Astrocyte (in vitro differentiated cells and primary cell): ENCODE results near the gene POLR2E. TPM values are rescaled to one million over a fixed set of nuclear protein-coding genes. Genes with fewer than 3 reads are reported as not detected.

ENCODE experiments used
- DNase-seq: peaks from one replicate; pipeline ENCODE4 v3.0.0-alpha.2; 2010; ENCODE audit warnings: low read depth
- FAIRE-seq: peaks from 2 replicates; lab custom pipeline; 2011; peaks lifted over from hg19 to GRCh38; lab: Jason Lieb, UNC
- H2AFZ ChIP-seq: 2 replicates; pipeline ENCODE4 v1.6.0; 2012; ENCODE audit warnings: low read depth, low read length, inconsistent platforms
- H3K27ac ChIP-seq: 2 replicates; pipeline ENCODE4 v1.5.1; 2011; ENCODE audit warnings: low read depth, low read length, inconsistent platforms
- H3K27me3 ChIP-seq: 2 replicates; pipeline ENCODE4 v1.6.0; 2011; ENCODE audit warnings: low read length, inconsistent platforms; ENCODE audit not compliant: insufficient read depth
- H3K36me3 ChIP-seq: 2 replicates; pipeline ENCODE4 v1.5.1; 2011; ENCODE audit warnings: low read length, inconsistent platforms; ENCODE audit not compliant: insufficient read depth
- H3K4me1 ChIP-seq: 2 replicates; pipeline ENCODE4 v1.5.1; 2011; ENCODE audit warnings: low read length, inconsistent platforms; ENCODE audit not compliant: insufficient read depth
- H3K4me2 ChIP-seq: 2 replicates; pipeline ENCODE4 v1.6.0; 2012; ENCODE audit warnings: low read length, inconsistent platforms
- H3K4me3 ChIP-seq: 2 replicates; pipeline ENCODE4 v1.5.1; 2011; ENCODE audit warnings: low read depth, mild to moderate bottlenecking, low read length, inconsistent platforms; ENCODE audit not compliant: insufficient read depth
- H3K79me2 ChIP-seq: 2 replicates; pipeline ENCODE4 v1.6.0; 2012; ENCODE audit warnings: mild to moderate bottlenecking, low read length, inconsistent platforms; ENCODE audit not compliant: insufficient read depth
- H3K9ac ChIP-seq: 2 replicates; pipeline ENCODE4 v1.6.0; 2012; ENCODE audit warnings: mild to moderate bottlenecking, low read length, inconsistent platforms
- H3K9me3 ChIP-seq: 2 replicates; pipeline ENCODE4 v1.5.1; 2012; ENCODE audit warnings: low read depth, mild to moderate bottlenecking, low read length, inconsistent platforms; ENCODE audit not compliant: insufficient read depth
- H4K20me1 ChIP-seq: 2 replicates; pipeline ENCODE4 v1.6.0; 2012; ENCODE audit warnings: low read length, inconsistent platforms; ENCODE audit not compliant: insufficient read depth
- H3K27ac Mint-ChIP-seq: one replicate; pipeline ENCODE4 v1.8.0; 2021; ENCODE audit warnings: mild to moderate bottlenecking, mixed read lengths; ENCODE audit not compliant: unreplicated experiment
- H3K27me3 Mint-ChIP-seq: one replicate; pipeline ENCODE4 v1.8.0; 2021; ENCODE audit warnings: low read depth, mixed read lengths; ENCODE audit not compliant: unreplicated experiment
- H3K36me3 Mint-ChIP-seq: one replicate; pipeline ENCODE4 v1.8.0; 2021; ENCODE audit warnings: low read depth, mixed read lengths; ENCODE audit not compliant: unreplicated experiment
- H3K4me1 Mint-ChIP-seq: one replicate; pipeline ENCODE4 v1.8.0; 2021; ENCODE audit warnings: low read depth, mixed read lengths; ENCODE audit not compliant: unreplicated experiment
- H3K4me3 Mint-ChIP-seq: one replicate; pipeline ENCODE4 v1.8.0; 2021; ENCODE audit warnings: mild to moderate bottlenecking, moderate library complexity, mixed read lengths; ENCODE audit not compliant: unreplicated experiment
- H3K9me3 Mint-ChIP-seq: one replicate; pipeline ENCODE4 v1.8.0; 2021; ENCODE audit warnings: mild to moderate bottlenecking, mixed read lengths; ENCODE audit not compliant: unreplicated experiment
- EZH2 ChIP-seq: IDR thresholded peaks from 2 replicates; pipeline ENCODE4 v1.6.1; 2012; ENCODE audit warnings: mild to moderate bottlenecking, low read length, inconsistent platforms; ENCODE audit not compliant: insufficient read depth
- total RNA-seq: library from RNA; stranded (reverse); gene quantifications from 2 replicates; pipeline ENCODE4 v1.2.1, GENCODE V29; 2021
- TF ChIP-seq, protein P1 (sequence below): IDR thresholded peaks from 2 replicates; pipeline ENCODE4 v1.5.1; 2011; ENCODE audit warnings: low read depth, mild to moderate bottlenecking, inconsistent platforms, low read length, moderate library complexity; ENCODE audit not compliant: insufficient read depth

Gene POLR2E
- total RNA-seq, 1 donor from 2014 or later, result 207 TPM

- H2AFZ ChIP-seq, result no peak overlapping the region
- no peak overlapping the region for H3K9ac ChIP-seq
- peaks cover 29% of the 10 kb centered on the region for H3K36me3 Mint-ChIP-seq
- no peaks in the 10 kb centered on the region for H3K79me2 ChIP-seq
- peaks cover 3% of the 10 kb centered on the region for H3K36me3 ChIP-seq
- H3K9me3 Mint-ChIP-seq, result no peaks in the 10 kb centered on the region
- no peaks in the 10 kb centered on the region for H3K4me1 ChIP-seq
- H3K9me3 ChIP-seq, result no peaks in the 10 kb centered on the region
- H3K27me3 Mint-ChIP-seq, result no peaks in the 10 kb centered on the region
- peaks cover 35% of the 10 kb centered on the region for H4K20me1 ChIP-seq
- no peak overlapping the region for H3K4me3 Mint-ChIP-seq
- H3K27me3 ChIP-seq, result no peaks in the 10 kb centered on the region
- DNase-seq, result no peak
- H3K27ac Mint-ChIP-seq, result no peak overlapping the region
- peaks cover 2% of the 10 kb centered on the region for H3K4me1 Mint-ChIP-seq
- no peak overlapping the region for H3K27ac ChIP-seq
- TF ChIP-seq EZH2, result no peak
- TF ChIP-seq, protein P1, sequence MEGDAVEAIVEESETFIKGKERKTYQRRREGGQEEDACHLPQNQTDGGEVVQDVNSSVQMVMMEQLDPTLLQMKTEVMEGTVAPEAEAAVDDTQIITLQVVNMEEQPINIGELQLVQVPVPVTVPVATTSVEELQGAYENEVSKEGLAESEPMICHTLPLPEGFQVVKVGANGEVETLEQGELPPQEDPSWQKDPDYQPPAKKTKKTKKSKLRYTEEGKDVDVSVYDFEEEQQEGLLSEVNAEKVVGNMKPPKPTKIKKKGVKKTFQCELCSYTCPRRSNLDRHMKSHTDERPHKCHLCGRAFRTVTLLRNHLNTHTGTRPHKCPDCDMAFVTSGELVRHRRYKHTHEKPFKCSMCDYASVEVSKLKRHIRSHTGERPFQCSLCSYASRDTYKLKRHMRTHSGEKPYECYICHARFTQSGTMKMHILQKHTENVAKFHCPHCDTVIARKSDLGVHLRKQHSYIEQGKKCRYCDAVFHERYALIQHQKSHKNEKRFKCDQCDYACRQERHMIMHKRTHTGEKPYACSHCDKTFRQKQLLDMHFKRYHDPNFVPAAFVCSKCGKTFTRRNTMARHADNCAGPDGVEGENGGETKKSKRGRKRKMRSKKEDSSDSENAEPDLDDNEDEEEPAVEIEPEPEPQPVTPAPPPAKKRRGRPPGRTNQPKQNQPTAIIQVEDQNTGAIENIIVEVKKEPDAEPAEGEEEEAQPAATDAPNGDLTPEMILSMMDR, result no peak
- FAIRE-seq, result no peak
- H3K4me2 ChIP-seq, result no peak overlapping the region
- no peak overlapping the region for H3K4me3 ChIP-seq
These were observed 45.3 kb upstream of the POLR2E start for GRCh38 chr19:1140272-1141027.

GRCh38 chr19:1139126-1139525 is 44.0 kb upstream of the POLR2E start:
- H3K4me3 Mint-ChIP-seq, result no peak overlapping the region
- TF ChIP-seq EZH2, result no peak
- TF ChIP-seq, protein P1, result no peak
- no peak overlapping the region for H2AFZ ChIP-seq
- no peaks in the 10 kb centered on the region for H3K9me3 Mint-ChIP-seq
- no peaks in the 10 kb centered on the region for H3K4me1 ChIP-seq
- H3K36me3 ChIP-seq, result peaks cover 3% of the 10 kb centered on the region
- H3K79me2 ChIP-seq, result peaks cover 4% of the 10 kb centered on the region
- no peak for DNase-seq
- H3K4me1 Mint-ChIP-seq, result peaks cover 5% of the 10 kb centered on the region
- H3K27ac ChIP-seq, result no peak overlapping the region
- H3K27me3 ChIP-seq, result no peaks in the 10 kb centered on the region
- H3K9ac ChIP-seq, result no peak overlapping the region
- H3K4me3 ChIP-seq, result no peak overlapping the region
- H3K9me3 ChIP-seq, result no peaks in the 10 kb centered on the region
- H3K36me3 Mint-ChIP-seq, result peaks cover 28% of the 10 kb centered on the region
- no peak overlapping the region for H3K27ac Mint-ChIP-seq
- no peak for FAIRE-seq
- peaks cover 29% of the 10 kb centered on the region for H4K20me1 ChIP-seq
- no peak overlapping the region for H3K4me2 ChIP-seq
- no peaks in the 10 kb centered on the region for H3K27me3 Mint-ChIP-seq

- no peak overlapping the region for H3K4me3 ChIP-seq
- TF ChIP-seq EZH2, result no peak
- TF ChIP-seq, protein P1, result no peak
- no peaks in the 10 kb centered on the region for H3K9me3 ChIP-seq
- no peaks in the 10 kb centered on the region for H3K4me1 ChIP-seq
- DNase-seq (no peak), FAIRE-seq (no peak)
- Mint-ChIP-seq H3K4me3 (no peak overlapping the region), H3K4me1 (peaks cover 8% of the 10 kb centered on the region), H3K27me3 (no peaks in the 10 kb centered on the region), H3K9me3 (no peaks in the 10 kb centered on the region), H3K36me3 (peaks cover 23% of the 10 kb centered on the region), H3K27ac (no peak overlapping the region)
- no peaks in the 10 kb centered on the region for H3K27me3 ChIP-seq
- H2AFZ ChIP-seq, result no peak overlapping the region
- H4K20me1 ChIP-seq, result peaks cover 35% of the 10 kb centered on the region
- no peak overlapping the region for H3K9ac ChIP-seq
- H3K4me2 ChIP-seq, result no peak overlapping the region
- no peak overlapping the region for H3K27ac ChIP-seq
- peaks cover 14% of the 10 kb centered on the region for H3K79me2 ChIP-seq
- peaks cover 3% of the 10 kb centered on the region for H3K36me3 ChIP-seq
These were observed 42.9 kb upstream of the POLR2E start for GRCh38 chr19:1138121-1138520.
